NCI-H1436 treated with DMSO at 0.1 percent for 48 hours (cell line): ENCODE results near the gene COMT.
"Not testable (repeated sequence)": the region's sequence is repeated elsewhere in the genome, so short reads cannot be mapped to it uniquely, and the experiment has no call there.

Experiments
- DNase-seq: peaks from one replicate; lab custom pipeline; 2025; lab: John Stamatoyannopoulos, UW

COMT gene

GRCh38 chr22:19909350-19910179 is 32.0 kb upstream of the COMT start:
- no peak for DNase-seq

GRCh38 chr22:19910180-19910744 is 31.3 kb upstream of the COMT start:
- DNase-seq: no peak

DNA sequence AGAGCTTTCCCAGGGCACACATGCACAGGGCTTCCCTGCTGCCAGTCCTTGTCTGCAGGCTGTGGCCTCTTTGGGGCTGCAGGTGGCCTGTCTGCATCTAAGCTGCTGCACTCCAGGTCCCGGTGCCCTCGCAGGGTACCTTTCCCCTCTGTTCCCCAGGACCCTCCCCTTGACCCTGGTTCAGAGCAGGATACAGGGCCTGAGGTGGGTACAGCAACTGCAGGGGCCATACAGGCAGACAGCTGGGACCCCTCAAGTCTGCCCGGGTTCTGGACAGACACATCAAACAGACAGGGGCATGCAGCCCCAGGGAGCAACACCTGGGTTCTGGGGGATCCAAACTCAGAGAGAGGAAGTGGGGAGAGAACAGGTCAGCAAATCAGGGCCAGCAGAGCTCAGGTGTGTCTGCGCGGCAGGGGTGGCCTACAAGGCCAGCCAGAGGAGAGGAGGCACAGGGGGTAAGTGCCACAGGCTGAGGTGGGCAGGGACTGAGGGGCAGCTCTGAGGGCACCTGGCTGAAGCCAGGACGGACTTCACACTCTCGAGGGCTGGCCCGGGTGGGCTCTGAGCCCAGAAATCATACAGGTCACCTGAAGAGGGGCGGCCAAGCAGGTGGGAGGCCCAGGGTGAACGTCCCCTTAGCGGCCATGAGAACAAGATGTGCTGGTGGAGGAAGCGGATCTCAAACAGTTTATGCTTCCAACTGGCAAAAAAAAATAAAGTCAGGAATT is 29.9 kb upstream of the COMT start:
- DNase-seq: no peak

DNA sequence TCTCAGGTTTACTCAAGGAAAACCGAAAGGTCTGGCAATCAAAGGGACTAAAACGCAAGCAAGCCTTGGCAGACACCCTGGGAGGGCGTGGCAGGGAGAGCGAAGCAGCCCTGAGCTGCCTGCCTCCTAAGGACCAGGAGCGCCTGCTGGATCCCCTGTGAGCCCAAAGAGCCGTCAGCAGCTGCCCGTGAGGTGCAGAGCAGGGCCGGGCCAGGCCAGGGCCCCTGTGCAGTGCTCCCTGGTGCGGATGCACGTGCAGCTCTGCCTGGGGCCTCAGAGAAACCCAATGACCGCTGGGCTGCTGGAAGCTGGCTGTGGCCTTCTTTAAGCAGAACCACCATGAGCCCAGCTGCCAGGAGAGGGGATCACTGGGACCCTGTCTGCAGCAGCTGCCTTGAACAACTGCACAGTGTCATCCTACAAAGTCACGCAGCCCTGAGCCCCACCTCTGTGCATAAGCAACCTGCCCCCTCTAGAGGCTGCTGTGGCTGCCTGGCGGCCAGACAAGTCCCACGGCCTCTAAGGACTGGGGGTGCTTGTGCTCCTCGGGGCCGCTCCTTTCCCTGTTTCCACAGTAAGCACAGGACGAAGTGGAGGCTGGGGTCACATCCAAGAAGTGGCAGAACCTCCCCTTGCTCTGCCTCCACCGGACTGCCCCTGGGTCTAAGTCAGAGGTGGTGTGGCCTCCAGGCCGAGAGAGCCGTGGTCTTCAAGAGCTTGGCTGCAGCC is 29.1 kb upstream of the COMT start:
- DNase-seq: no peak

DNA sequence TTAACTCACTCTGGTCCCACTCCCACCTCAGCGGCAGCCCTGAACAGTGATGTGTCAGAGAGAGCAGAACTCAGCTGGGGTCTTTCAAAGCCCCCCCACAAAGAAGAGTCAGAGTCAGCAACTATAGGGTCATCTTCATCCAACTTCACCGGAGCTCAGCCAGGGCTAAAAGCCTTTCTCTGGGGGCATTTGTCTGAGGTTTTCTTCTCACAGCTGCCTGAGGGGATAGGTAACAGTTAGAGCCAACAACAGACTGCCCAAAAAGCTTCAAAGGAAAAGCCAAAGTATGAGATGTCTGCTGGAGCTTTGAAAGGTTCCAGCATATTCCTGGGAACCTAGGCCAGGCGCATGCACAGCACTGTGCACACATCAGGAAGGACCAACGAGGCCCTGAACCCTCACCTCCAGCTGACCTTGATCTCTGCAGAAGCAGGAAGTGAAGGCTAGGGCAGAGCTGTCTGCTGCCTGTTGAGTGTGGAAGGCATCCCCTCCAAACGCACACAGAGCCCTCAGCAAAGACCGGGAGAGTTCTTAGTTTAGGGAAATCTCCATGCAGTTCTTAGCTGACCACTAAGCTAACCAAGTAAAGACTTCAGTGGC is 28.1 kb upstream of the COMT start:
- DNase-seq: no peak

DNA sequence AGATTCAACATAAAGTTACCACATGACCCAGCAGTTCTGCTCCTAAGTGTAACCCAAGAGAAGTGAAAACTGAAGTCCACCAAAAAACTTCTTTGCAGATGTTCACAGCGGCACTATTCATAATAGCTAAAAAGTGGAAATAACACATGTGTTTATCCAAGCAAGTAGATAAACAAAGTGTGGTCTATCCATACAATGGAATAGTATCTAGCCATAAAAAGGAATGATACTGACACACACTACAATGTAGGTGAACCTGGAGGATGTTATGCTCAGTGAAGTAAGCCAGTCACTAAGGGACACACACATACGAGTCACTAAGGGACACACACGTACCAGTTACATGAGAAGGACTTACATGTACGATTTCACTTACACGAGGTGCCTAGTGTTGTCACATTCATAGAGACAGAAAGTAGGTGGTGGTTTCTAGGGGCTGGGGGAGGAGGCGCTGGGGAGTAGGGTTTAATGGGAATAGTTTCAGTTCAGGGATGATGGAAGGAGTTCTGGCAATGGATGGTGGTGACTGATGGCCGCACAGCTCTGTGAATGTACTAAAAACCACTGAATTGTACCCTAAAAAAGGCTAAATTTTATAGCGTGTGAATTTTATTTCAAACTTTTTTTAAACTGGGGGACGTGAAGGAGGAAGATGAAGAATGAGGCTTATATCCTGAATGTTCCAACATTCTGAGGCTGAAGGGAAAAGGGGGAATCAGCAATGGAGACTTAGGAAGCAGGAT is 27.2 kb upstream of the COMT start:
- DNase-seq: no peak

DNA sequence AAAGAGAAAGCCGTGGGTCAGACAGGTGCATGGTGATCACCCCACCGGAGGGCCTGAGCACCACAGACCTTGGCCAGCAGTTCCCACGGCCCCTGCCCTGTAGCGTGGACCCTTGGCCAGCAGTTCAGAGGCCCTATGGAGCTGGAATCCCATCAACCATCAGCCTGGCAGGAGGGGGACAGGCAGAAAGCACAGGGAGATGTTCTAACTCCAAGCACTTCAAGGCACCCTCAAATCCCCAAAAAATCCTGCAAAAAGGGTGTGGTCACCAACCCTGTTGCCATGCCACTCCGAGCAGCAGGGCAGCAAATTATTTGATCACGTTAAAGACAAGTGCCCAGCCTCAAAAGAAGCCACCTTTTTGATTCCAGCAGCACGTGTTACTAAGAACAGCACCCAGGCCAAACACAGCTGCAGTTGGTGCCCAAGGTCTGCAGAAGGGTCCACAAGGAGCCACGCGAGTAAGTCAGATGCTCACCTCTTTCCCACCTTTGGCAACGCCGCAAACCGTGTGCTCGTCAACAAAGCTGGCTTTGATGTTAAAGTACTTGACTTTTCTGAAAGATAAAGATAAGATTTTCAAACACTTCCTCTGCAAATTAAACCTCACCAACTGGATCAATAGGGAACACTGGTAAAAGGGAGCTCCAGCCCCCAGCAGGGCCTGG is 26.2 kb upstream of the COMT start:
- no peak for DNase-seq

DNA sequence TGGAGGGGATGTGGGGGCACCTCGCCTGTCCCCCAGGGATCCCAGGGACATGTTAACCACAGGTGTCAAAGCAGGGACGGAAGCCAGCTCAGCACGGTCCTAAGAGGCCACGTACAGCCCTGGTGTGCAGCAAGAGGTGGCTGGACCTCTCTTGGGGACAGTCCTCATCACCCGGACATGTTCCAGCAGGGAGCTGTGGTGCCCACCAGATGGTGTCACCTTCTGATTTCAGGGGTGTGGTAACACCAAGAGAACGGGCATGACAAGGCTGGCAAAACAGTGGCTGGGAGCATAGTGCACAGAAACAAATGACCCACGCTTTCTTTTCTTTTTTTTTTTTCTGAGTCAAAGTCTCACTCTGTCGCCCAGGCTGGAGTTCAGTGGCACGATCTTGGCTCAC is 25.6 kb upstream of the COMT start:
- DNase-seq: no peak

DNA sequence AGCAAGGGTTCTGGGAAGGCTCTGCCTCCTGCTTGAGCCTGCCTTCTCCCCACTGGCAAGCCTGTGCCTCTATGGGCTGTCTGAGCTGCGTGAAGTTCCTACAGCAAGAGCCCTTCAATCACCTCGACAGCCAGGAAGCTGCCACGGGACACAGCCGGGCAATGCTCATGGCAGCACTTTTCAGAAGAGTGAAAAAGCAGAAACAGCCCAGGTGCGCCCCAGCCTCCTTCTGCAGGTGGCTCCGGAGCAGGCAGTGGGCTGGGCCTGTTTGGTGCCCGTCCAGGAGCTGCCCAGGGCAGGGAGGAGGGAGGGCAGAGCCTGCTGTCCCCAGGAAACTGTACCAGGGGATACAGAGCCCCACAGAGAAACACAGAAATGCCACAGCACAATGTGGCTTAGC is 24.6 kb upstream of the COMT start:
- DNase-seq: no peak

GRCh38 chr22:19917389-19918138 is 24.0 kb upstream of the COMT start:
- DNase-seq: no peak

DNA sequence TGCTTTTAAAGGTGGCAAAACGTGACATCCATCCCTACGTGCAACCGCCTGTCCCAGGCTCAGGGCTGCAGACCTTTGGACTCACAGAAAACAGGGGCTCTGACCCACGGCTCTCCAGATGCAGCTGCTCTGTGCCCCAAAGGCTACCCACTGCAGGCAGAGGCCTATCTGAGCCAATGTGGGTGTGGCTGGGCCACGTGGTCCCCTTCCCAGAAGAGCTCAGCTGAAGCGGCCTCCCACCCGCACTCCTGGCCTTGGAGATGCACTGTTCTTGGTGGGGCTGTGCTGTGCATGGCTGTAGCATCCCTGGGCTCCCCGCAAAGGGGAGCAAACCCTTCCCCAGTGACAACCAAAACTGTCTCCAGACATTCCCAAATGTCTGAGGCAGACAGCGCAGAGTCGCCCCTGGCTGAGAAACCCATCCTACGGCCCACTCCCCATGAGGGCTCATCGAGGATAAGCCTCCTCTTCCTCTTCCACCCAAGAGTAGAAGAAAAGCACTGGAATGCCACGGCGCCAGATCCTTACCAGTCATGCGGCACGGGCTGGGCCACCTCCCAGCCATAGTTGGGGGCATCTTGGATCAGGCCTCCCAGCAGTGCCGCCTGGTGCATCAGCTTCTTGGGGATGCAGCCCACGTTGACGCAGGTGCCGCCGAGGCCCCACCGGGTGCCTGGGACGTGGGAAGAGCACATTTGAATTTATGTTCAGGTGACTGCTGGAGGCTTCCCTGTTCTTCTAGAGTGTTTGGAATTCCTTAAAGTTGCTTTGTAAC is 23.1 kb upstream of the COMT start:
- DNase-seq: no peak

- DNase-seq: no peak
These were observed 21.7 kb upstream of the COMT start for GRCh38 chr22:19919701-19920363.

DNA sequence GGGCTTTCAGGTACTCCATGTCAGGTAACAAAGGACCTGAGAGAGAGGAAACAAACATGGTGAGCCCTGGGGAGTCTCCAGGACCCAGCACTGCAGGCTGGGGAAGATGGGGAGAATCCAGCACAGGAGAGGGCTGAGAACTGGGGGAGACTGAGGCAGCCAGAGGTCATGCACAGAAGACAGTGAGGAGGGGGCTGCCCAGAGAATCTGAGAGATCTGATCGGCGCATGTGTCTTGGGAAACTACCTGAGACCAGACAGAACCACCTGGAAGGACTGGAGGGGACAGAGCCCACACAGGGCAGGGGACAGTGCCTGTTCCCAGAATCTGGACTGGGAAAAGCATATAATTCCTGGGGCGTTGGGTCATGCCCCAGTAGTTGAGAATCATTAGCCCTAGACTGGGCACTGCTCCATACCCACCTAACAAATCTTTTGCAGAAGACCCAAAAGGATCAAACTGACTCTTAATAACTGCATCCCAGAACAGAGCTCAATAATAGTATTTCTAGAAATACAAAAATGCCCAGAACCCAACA is 20.0 kb upstream of the COMT start:
- no peak for DNase-seq

DNA sequence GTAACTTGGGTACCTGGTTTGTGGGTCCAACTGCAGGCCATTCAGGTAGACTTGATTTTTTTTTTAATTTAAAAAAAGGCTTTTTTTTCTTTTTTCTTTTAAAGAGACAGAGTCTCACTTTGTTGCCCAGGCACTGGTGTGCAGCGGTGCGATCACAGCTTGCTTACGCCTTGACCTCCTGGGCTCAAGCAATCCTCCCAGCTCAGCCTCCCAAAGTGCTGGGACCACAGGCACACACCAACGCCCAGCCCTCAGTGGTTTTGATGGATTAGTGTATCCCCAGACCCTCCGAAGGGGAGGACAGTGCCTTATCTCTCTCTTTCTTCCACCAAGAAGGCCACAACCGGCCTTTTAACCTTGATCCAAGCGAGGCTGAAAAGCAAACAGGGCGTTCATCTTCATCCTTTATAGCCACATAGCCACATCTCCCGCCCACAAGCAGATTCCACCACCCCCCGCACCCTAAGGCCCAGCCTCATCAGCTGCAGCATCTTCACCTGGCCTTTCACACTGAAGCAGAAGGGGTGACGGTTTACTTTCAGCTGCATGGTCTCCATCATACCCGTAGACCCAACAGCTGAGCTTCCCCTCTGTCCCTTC is 17.6 kb upstream of the COMT start:
- no peak for DNase-seq

DNA sequence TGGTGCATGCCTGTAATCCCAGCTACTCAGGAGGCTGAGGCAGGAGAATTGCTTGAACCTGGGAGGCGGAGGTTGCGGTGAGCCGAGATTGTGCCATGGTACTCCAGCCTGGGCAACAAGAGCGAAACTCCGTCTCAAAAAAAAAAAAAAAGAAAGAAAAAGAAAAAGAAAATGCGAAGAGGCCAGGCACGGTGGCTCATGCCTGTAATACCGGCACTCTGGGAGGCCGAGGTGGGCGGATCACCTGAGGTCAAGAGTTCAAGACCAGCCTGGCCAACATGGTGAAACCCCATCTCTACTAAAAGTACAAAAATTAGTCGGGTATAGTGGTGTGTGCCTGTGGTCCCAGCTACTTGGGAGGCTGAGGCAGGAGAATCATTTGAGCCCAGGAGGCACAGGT is 15.5 kb upstream of the COMT start:
- DNase-seq: not testable (repeated sequence)

GRCh38 chr22:19927696-19928095 is 13.9 kb upstream of the COMT start:
- no peak for DNase-seq

GRCh38 chr22:19928207-19928606 is 13.4 kb upstream of the COMT start:
- no peak for DNase-seq
